Stimulated activated CD4-positive, alpha-beta T cell treated with anti-CD3 and anti-CD28 coated beads, TNF-alpha, amount 100 ng/mL, for 24 hours (primary cell): ENCODE results near the gene HCCS.

ENCODE experiments used
- DNase-seq, 3 experiments: peaks; one replicate each; pipeline ENCODE4 v3.0.0-alpha.2; 2020; ENCODE audit warnings: low read depth in 3 of 3

Gene HCCS

GRCh38 chrX:11111037-11111851 lies at the start of gene HCCS:
Gene HCCS (plus strand): TSS chrX:11111332. CDS start chrX:11112061, 729 bp downstream.
- peak; percentile 61 to 72 (median 69) for DNase-seq

DNA sequence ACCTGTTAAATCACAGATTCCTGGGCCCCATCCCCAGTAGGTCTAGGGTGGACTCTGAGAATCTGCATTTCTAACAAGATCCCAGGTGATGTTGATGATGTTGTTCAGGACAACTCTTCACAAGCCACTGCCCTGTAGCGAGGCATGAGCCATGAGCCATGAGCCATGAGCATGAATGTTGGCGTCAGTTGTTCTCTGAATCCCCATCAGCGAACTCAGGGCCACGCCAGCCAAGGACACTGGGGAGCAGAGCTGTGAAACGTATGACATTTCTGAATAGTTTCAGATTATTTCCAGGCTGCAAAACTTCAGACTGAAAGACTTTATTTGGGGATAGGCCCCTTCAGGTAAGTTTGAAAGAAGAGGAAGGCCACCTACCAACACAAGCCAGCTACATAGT lies 46.9 kb upstream of the HCCS start:
- DNase-seq, result no peak

- no peak for DNase-seq
Measured at GRCh38 chrX:11064851-11065600, 46.1 kb upstream of the HCCS start.

- no peak for DNase-seq
Measured at GRCh38 chrX:11066812-11067211, 44.3 kb upstream of the HCCS start.

DNA sequence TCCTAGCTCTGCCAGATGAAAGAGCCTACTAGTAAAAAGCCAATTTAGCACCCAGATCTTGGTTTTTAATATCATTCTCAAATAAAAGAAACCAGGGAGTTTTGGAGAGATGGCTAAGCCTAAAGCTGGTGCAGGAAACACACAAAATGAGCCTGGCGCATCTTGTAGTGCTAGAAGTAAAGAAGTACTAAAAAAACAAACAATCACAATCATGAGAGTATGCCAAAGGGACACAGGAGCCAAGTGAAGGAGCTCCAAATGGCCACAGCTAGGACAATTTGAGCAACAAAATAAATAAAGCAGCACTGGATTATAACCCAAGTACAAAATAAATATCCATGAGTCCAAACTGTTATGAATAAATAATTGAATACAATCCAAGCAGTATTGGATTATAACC lies 37.8 kb upstream of the HCCS start:
- no peak for DNase-seq

DNA sequence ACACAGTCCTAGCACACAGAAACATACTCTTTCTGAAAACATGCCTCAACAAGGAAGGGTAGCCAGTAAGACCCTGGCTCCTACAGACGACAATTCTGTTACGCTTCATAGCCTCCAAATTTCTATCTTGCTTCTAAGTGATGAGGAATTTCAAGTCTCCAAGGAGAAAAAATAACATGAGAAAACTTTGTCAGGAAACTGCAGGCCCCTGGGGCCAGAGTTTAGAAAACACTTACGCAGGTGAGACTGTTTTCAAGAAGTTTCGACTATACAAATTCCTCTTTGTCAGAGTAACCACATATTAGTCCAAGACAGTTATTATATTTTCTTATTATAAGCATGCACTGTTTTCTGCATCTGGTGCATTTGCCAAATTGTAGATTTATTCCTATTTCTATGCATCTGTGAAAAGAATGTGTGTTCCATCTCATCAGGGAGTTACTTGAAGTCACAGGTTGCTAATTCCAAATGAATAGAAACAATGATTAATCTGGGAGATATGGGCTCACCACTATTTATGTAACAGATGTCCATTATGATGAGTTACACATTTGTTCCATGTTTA lies 30.3 kb upstream of the HCCS start:
- DNase-seq, result no peak

DNA sequence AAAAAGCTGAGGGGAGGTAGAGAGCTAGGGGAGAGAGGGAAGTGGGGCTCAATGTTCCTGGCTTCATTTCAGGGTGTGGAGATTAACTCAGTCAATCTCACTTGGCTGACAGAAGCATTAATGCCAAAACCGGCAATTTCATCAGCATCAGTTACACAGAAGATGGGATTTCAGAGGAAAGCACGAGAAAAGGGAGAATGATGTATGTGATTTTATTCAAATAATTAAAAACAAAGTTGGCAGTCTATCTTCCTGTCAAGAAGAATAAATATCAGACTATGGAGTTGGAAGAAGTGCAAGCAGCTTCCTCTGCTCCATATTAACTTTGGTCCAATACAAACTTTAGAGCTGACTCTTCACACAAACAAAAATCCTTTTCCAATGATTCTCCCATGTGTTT lies 29.6 kb upstream of the HCCS start:
- DNase-seq, result no peak

DNA sequence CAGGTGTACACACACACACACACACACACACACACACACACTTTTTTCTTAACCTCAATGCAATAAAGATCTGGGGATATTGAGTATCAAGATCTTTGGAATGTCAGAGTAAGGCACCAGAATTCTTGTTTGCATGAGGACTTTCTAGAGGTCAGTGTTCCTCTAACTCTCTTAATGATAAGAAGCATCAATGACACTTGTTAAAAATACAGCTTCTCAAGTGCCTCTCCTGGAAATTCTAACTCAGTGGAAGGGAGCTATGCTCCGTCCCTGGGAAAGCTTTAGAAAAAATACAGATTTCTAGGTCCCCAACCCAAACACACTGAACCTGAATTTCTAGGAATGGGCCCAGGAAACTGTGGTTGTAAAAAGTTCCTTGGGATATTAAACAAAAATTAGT lies 25.8 kb upstream of the HCCS start:
- no peak for DNase-seq

DNA sequence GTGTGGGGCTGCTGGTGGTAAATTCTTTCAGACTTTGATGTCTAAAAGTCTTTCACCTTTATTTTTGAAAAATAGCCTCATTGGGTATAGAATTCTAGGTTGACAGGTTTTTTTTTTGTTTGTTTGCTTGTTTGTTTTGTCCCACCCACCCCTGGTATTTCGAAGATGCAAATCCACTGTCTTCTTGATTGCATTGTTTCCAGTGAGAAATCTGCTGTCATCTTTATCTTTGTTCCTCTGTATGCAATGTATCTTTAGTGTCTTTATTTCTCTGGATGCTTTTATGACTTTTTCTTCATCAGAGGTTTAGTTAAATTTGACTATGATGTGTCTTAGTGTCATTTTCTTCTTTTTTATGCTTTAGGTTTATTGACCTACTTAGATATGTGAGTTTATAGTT lies 21.3 kb upstream of the HCCS start:
- DNase-seq, result no peak

GRCh38 chrX:11097933-11098332 lies 13.2 kb upstream of the HCCS start:
- no peak for DNase-seq

DNA sequence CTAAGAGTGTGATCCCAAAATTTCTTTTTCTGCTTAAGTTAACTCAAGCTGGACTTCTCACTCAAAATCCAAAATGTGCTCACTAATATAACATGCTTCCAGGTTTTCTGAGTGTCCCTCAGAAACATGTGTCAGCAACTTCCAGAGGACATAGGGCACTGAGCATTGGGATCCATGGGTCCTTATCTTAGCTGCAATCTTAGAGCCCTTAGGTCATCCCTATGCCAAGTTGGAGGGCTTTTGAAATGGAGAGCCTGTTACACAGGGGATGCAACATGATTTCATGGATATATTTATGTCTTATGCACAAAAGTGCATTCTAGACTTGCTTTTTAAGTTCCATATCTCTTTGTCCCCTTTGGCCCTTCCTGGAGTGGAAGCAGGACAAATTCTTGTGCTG lies 11.7 kb upstream of the HCCS start:
- no peak for DNase-seq

DNA sequence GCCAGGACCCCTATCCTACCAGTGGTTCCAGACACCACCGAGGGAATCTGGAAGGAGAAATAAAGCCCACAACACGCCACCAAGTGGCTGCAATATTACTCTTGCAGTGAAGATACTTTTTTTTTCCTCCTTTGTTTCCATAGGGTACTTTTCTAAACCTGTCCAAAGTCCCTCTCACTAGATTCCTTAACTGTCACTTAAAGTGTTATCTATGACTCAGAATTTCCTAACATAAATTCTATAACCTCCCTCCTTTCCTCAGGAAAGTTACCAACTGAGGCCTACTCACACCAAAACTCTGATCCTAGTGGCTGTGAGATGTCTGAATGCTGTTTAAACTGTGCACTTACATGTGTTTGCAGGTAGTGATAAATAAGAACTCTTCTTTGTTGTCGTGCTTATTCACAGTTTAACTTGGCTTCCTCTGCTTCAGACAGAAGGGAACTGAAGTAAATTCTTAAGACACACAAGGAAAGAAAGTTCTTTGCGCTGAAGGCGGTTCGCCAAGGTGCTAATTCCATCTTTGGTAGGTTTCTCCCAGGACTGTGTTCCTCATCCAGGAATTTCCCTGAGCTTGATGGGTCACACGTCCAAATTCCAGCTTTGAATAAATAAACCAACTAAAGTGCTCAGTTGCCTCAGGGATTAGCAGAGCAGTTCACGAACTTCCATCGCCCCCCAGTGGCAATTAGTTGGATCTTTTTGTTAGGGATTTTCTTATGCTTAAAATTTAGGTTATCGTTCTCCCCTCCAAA lies 10.7 kb upstream of the HCCS start:
- DNase-seq, result no peak

DNA sequence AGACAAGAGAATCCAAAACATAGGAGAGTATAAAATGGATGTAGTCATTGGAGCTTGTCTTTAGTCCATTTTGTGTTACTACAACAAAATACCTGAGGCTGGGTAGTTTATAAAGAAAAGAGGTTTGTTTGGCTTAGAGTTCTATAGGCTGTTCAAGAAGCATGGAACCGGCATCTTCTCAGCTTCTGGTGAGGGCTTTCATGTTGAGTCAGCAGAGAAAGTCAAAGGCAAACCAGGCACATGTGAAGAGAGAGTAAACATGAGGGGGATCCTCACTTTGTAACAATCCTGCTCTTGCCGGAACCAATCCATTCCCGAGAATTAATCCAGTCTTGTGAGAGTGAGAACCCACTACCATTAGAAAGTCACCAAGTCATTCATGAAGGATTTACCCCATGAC lies 8.1 kb upstream of the HCCS start:
- no peak for DNase-seq

DNA sequence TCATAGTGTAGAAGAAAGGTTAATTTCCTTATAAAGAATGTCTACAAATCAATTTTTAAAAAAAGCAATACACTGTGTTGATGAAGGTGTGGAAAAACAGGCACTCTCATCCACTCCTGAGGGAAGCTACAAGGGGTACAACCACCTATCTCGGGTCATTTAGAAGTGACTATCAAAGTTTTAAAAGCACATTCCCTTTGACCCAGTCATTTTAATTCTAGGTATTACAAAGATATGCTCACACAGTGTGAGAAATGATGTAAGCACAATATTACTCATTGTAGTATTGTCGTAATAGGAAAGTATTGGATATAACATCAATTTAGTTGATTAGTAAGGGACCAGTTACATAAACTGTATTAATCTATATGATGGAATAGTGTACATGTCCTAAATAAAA lies 7.4 kb upstream of the HCCS start:
- DNase-seq, result no peak

DNA sequence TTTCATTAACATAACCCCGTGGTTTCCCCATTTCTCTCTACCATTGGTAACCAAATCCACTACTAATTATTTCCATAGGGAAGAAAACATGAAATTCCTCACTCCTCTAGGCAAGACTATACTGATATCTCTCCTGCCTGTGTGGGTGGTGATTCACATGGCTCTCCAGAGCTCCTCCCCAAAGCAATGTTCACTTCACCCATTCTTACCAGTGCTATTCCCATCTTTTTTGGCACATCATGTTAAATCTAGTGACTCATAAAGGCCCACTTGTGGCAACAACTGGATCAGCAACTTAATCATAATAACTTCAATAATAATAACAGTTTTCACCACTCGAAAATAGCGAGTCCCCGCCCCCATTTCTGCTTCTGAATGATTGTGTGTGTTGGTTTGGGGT lies 6.1 kb upstream of the HCCS start:
- no peak for DNase-seq

DNA sequence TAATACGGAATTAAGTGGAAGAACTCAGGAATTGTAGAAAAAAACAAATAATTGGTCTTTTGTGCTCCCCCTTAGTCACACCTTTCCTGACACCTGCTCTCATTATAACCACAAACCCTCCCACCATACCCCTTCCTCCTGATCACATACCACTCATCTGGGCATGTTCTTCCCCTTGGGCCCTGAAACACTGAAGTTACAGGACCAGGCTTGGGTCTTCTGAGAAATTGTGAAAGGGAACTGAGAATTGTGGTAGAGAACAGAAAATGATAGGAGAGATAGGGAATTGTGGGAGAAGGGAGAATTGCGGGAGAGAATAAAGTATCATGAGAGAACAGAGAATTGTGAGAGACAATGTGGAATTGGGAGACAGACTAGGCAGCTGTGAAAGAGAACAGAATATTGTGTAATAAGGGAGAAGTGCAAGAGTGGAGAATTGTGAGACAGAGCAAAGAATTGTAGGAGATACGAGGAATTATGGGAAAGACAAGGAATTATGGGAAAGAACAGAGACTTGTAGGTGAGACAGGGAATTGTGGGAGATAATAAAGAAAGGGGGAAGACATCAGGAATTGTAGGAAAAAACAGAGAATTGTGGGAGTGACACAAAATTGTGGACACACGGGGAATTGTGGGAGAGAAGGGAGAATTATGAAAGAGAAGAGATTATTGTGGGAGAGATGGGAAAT lies 2.7 kb upstream of the HCCS start:
- DNase-seq, result no peak

DNA sequence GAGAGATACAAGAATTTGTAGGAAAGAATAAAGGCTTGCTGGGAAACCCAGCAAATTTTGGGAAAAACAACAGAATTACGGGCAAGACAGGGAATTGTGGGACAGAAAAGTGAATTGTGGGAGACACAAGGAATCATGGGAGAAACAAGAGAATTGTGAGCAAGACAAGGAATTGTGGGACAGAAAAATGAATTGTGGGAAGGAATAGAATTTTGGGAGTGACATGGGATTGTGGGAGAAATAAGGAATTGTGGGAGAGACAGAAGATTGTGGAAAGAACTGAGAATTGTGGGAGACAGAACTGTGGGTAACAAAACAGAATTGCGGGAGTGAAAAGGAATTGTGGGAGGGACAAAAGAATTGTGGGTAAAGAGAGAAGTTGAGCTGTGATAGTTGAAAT lies 1.2 kb upstream of the HCCS start:
- DNase-seq, result no peak

- no peak for DNase-seq
Measured at GRCh38 chrX:11111947-11112346, 815 bp downstream of the HCCS start.

GRCh38 chrX:11113731-11114130 lies 2.6 kb downstream of the HCCS start:
- DNase-seq, result no peak

GRCh38 chrX:11117745-11118144 lies 6.6 kb downstream of the HCCS start:
- no peak for DNase-seq

DNA sequence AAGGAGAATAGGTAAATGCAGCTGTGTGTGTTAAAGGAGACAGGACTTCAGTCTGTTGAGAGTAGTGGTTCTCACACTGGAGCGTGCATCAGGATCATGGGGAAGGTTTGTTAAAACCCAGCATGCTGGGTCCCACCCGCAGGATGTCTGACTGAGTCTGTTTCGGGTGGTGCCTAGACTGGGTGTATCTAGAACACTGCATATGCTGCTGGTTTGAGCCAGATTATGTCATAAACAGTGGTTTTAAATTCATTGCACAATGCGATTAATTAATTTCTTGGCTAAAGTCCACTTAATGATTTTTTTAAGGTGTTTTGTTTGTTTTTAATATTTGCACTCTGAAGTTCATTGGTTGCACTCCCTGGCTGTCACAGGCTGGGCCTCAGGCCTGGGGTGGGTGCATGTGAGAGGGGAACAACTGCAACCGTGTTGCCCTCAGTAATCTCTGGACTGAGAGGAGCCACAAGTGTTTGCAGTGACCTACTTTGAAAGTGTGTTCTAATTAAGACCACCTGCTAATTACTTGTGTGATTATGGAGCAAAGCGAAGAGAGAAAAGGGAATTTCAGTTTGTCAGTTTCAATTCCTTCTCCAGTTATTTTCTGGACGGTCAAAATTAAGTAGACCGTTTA lies 8.3 kb downstream of the HCCS start:
- no peak for DNase-seq
